Stomach (tissue), 9 donors: Measurements from ENCODE around the gene KCNK2. TPM values are rescaled to one million over a fixed set of nuclear protein-coding genes. Genes with fewer than 3 reads are reported as not detected.

Source experiments
- DNase-seq, 2 donors: peaks; one replicate each; pipeline versions ENCODE4 v3.0.0 to v3.0.0-alpha.2; 2013 to 2019
- H3K27ac ChIP-seq, 5 donors: fragments of 200-600 bp in 4 of 5; sonication (generic) in 4 of 5; one replicate each; pipeline ENCODE4 v1.5.1; 2013 to 2019; ENCODE audit warnings: mild to moderate bottlenecking in 1 of 5, moderate library complexity in 1 of 5
- H3K27me3 ChIP-seq, 3 donors: fragments of 200-600 bp; sonication (generic); one replicate each; pipeline ENCODE4 v1.5.1; 2017 to 2019; ENCODE audit warnings: mixed run types in 1 of 3
- H3K36me3 ChIP-seq, 4 donors: fragments of 200-600 bp; sonication (generic); 1 replicate in 3 of 4; 2 replicates in 1 of 4; pipeline ENCODE4 v1.5.1; 2016 to 2019
- H3K4me1 ChIP-seq, 4 donors: fragments of 200-600 bp; sonication (generic); one replicate each; pipeline ENCODE4 v1.5.1; 2016 to 2019
- H3K4me3 ChIP-seq, 4 donors: fragments of 200-600 bp; sonication (generic) in 3 of 4; one replicate each; pipeline ENCODE4 v1.5.1; 2016 to 2019; ENCODE audit warnings: mild to moderate bottlenecking in 1 of 4
- H3K9me3 ChIP-seq, 4 donors: fragments of 200-600 bp; sonication (generic); one replicate each; pipeline ENCODE4 v1.5.1; 2016 to 2019
- CTCF ChIP-seq, 7 experiments: fragments of 450-650 bp in 4 of 7; fragments of 200-600 bp in 3 of 7; sonication (generic) in 3 of 7; IDR thresholded peaks; one replicate each; pipeline ENCODE4 v1.5.1; 2016 to 2019; ENCODE audit warnings: antibody characterized with exemption in 7 of 7, control low read depth in 2 of 7, mild to moderate bottlenecking in 1 of 7
- EP300 ChIP-seq: sonication (generic); formaldehyde crosslinking; IDR thresholded peaks from one replicate; pipeline ENCODE4 v1.6.1; 2017; ENCODE audit warnings: antibody characterized with exemption
- POLR2A ChIP-seq, 4 donors: fragments of 450-650 bp; IDR thresholded peaks; one replicate each; pipeline ENCODE4 v1.6.1; 2016; ENCODE audit warnings: antibody characterized with exemption in 4 of 4, control low read depth in 2 of 4, mild to moderate bottlenecking in 1 of 4, moderate library complexity in 1 of 4
- POLR2AphosphoS5 ChIP-seq, 3 donors: sonication (generic); formaldehyde crosslinking; IDR thresholded peaks; one replicate each; pipeline ENCODE4 v1.6.1; 2016; ENCODE audit warnings: antibody characterized with exemption in 3 of 3
- WGBS, 5 donors: extraction: QIAGEN DNeasy Blood & Tissue Kit in 3 of 5; methylation state at CpG; one replicate each; pipeline versions ENCODE4 v1.1.5 to v1.1.7; 2013 to 2018; 5-methylcytosine and 5-hydroxymethylcytosine counted together
- intact Hi-C: fragments of 100-400 bp; cut with DNase I; formaldehyde crosslinking; loops from one replicate; pipeline ENCODE4 v1.15.1; 2023; ENCODE audit warnings: low total_unique reads
- polyA plus RNA-seq, 3 donors: library from polyadenylated mRNA; stranded (reverse); fragments of 200-250 nt; gene quantifications; one replicate each; pipeline ENCODE4 v1.2.3, GENCODE V29; 2013
- total RNA-seq, 5 donors: library from RNA; depleted of rRNA; stranded (reverse); fragments of >200 nt; gene quantifications; one replicate each; pipeline versions ENCODE4 v1.1.0 to v1.2.3, GENCODE V29; 2014 to 2016
- donor health status: healthy with polysubstance abuse.
- donor health status: Bipolar disorder and iron deficiency.
- donor health status: healthy.

Gene KCNK2
- total and polyA plus RNA-seq, 8 donors, result 0.40 to 48.7 (median 3.6) TPM; not detected in 2

DNA sequence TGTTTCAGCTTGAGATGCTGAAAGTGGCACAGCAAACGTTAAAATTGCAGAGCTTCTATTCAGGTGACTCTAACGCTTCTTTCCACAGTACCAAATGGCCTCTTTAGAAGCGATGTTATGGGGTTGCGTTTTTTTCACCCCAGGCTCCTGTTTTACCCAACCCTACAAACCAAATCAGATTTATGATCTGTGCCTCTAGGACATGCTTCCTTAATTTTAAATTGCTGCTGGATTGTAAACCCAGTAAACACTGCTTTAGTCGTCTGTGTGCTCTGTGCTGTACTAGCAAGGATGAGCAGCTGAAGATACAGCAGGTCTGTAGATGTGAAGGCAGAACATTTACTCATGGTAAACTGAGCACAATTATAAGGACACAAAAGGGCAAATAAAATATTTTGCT, 13.0 kb downstream of the KCNK2 start:
- WGBS, 5 donors, result 78 to 87% (median 80%) methylated on average over 5 of the region's 5 CpGs
- Histone ChIP-seq H3K27ac (no peak overlapping the region), H3K9me3 (no peaks in the 10 kb centered on the region), H3K4me3 (no peak overlapping the region), H3K27me3 (no peaks in the 10 kb centered on the region), H3K36me3 (no peaks in the 10 kb centered on the region), H3K4me1 (no peaks in the 10 kb centered on the region)
- no peak for DNase-seq
- intact Hi-C loops, result no loop called here
- TF ChIP-seq EP300 (no peak), POLR2A (IDR thresholded peaks at IDR 0.05) (no peak), POLR2AphosphoS5 (IDR thresholded peaks at IDR 0.05) (no peak), CTCF (IDR thresholded peaks at IDR 0.05) (no peak)

GRCh38 chr1:215101511-215101910, 19.0 kb downstream of the KCNK2 start:
- no peak for DNase-seq
- no peaks in the 10 kb centered on the region for H3K36me3 ChIP-seq
- intact Hi-C loops, result no loop called here
- WGBS, 5 donors, result 60 to 91% (median 72%) methylated on average over 3 of the region's 3 CpGs
- H3K4me3 ChIP-seq, result no peak overlapping the region
- no peak overlapping the region for H3K27ac ChIP-seq
- no peaks in the 10 kb centered on the region for H3K4me1 ChIP-seq
- TF ChIP-seq POLR2A (IDR thresholded peaks at IDR 0.05), result no peak
- no peak for TF ChIP-seq CTCF (IDR thresholded peaks at IDR 0.05)
- no peak for TF ChIP-seq EP300
- no peaks in the 10 kb centered on the region for H3K9me3 ChIP-seq
- H3K27me3 ChIP-seq, result no peaks in the 10 kb centered on the region

DNA sequence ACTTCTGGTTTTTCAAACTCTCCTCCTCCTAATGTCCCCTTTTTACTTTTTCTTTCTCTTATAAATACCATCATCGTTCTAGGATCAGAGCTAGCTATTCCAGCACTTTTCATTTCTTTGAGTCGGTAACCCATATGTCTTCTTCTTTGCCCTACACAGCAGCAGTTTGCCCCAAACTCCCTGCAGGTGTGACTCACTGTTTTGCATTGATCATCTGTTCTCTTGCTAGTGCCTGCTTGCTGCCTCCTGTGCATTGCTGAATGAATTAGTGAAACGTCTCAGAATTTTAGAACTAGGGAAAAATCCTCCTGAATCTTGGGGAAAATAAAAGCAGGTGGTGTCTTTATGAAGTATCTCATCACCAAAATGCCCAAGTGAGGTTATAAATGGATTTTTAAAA, 21.7 kb downstream of the KCNK2 start:
- Histone ChIP-seq H3K27ac (no peak overlapping the region), H3K4me1 (no peaks in the 10 kb centered on the region), H3K27me3 (no peaks in the 10 kb centered on the region), H3K4me3 (no peak overlapping the region), H3K9me3 (peaks cover 0 to 11% (median 0%) of the 10 kb centered on the region in 4 donors), H3K36me3 (no peaks in the 10 kb centered on the region)
- DNase-seq, result no peak
- 49 to 51% (median 50%) methylated on average over 3 of the region's 3 CpGs for WGBS, 5 donors
- TF ChIP-seq POLR2A (IDR thresholded peaks at IDR 0.05), result no peak
- no peak for TF ChIP-seq CTCF (IDR thresholded peaks at IDR 0.05)
- TF ChIP-seq EP300, result no peak
- no peak for TF ChIP-seq POLR2AphosphoS5 (IDR thresholded peaks at IDR 0.05)
- intact Hi-C loops, result no loop called here

DNA sequence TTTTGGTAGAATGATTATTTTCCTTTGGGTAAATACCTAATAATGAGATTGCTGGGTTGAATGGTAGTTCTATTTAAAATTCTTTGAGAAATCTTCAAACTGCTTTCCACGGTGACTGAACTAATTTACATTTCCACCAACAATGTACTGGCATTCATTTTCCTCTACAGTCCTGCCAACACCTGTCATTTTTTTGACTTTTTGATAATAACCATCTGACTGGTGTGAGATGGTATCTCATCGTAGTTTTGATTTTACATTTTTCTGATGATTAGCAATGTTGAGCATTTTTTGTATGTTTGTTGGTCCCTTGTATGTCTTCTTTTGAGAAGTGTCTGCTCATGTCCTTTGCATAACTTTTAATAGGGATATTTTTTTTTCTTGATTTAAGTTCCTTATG, 23.5 kb downstream of the KCNK2 start:
- intact Hi-C loops, result no loop called here
- Histone ChIP-seq H3K27me3 (no peaks in the 10 kb centered on the region), H3K9me3 (peaks cover 0 to 11% (median 0%) of the 10 kb centered on the region in 4 donors), H3K4me3 (no peak overlapping the region), H3K27ac (no peak overlapping the region), H3K36me3 (no peaks in the 10 kb centered on the region), H3K4me1 (no peaks in the 10 kb centered on the region)
- TF ChIP-seq POLR2A (IDR thresholded peaks at IDR 0.05) (no peak), CTCF (IDR thresholded peaks at IDR 0.05) (no peak), POLR2AphosphoS5 (IDR thresholded peaks at IDR 0.05) (no peak), EP300 (no peak)
- DNase-seq, result no peak
- WGBS, 5 donors, result 68 to 88% (median 81%) methylated on average over 2 of the region's 2 CpGs
